Nucleus accumbens (tissue), 56 donors: Measurements from ENCODE around the gene FDX1.
A peak's percentile ranks its signal among the peaks of the same experiment; 100 is the strongest.

Experiments
- DNase-seq, 56 donors: peaks; one replicate each; lab custom pipeline; 2025; lab: John Stamatoyannopoulos, UW

The FDX1 gene

GRCh38 chr11:110430267-110431050 is 711 bp downstream of the FDX1 start:
- DNase-seq, result peak in 42 of 56 donors; percentile 29 to 81 (median 58)

- peak in 5 of 56 donors; percentile 2 to 14 (median 2) for DNase-seq
Measured at GRCh38 chr11:110431051-110431672, 1.4 kb downstream of the FDX1 start.

- no peak for DNase-seq
Measured at GRCh38 chr11:110431674-110432073, 1.9 kb downstream of the FDX1 start.

- DNase-seq, result no peak
Measured at GRCh38 chr11:110432713-110433392, 3.1 kb downstream of the FDX1 start.

- peak in 1 of 56 donors; percentile 6 for DNase-seq
Measured at GRCh38 chr11:110433393-110434333, 3.9 kb downstream of the FDX1 start.

- no peak for DNase-seq
Measured at GRCh38 chr11:110434952-110435779, 5.4 kb downstream of the FDX1 start.

- DNase-seq, result no peak
Measured at GRCh38 chr11:110435780-110436717, 6.3 kb downstream of the FDX1 start.

- no peak for DNase-seq
Measured at GRCh38 chr11:110438017-110438416, 8.3 kb downstream of the FDX1 start.

- no peak for DNase-seq
Measured at GRCh38 chr11:110445437-110445836, 15.7 kb downstream of the FDX1 start.

GRCh38 chr11:110446061-110446460 is 16.3 kb downstream of the FDX1 start:
- no peak for DNase-seq

- DNase-seq, result no peak
Measured at GRCh38 chr11:110446594-110446993, 16.8 kb downstream of the FDX1 start.

GRCh38 chr11:110447343-110447742 is 17.6 kb downstream of the FDX1 start:
- no peak for DNase-seq

- DNase-seq, result no peak
Measured at GRCh38 chr11:110447897-110448745, 18.4 kb downstream of the FDX1 start.

GRCh38 chr11:110450246-110450645 is 20.5 kb downstream of the FDX1 start:
- no peak for DNase-seq

GRCh38 chr11:110452720-110453119 is 23.0 kb downstream of the FDX1 start:
- no peak for DNase-seq

- DNase-seq, result no peak
Measured at GRCh38 chr11:110453684-110454354, 24.1 kb downstream of the FDX1 start.

GRCh38 chr11:110454609-110455008 is 24.9 kb downstream of the FDX1 start:
- no peak for DNase-seq
